Measurements from ENCODE around the gene ZBTB20.

Gene ZBTB20

GRCh38 chr3:114383875-114384557 lies 763.1 kb downstream of the ZBTB20 start:
- DNase-seq (ENCODE audit: low read depth), result peak; percentile 26
- TF ChIP-seq CTCF (conservative IDR thresholded peaks at IDR 0.05; ENCODE audit: low read depth, low read length), result peak; percentile 98
- no peak overlapping the region for H3K4me3 ChIP-seq (ENCODE audit: low read length)

- no peak for TF ChIP-seq CTCF (conservative IDR thresholded peaks at IDR 0.05; ENCODE audit: low read depth, low read length)
- H3K4me3 ChIP-seq (ENCODE audit: low read length), result no peak overlapping the region
- peak; percentile 19 for DNase-seq (ENCODE audit: low read depth)
Observed at GRCh38 chr3:114380233-114380651, 766.8 kb downstream of the ZBTB20 start.

GRCh38 chr3:114379266-114379665 lies 767.8 kb downstream of the ZBTB20 start:
- H3K4me3 ChIP-seq (ENCODE audit: low read length), result no peak overlapping the region
- DNase-seq (ENCODE audit: low read depth), result no peak
- no peak for TF ChIP-seq CTCF (conservative IDR thresholded peaks at IDR 0.05; ENCODE audit: low read depth, low read length)

GRCh38 chr3:114378760-114379159 lies 768.3 kb downstream of the ZBTB20 start:
- TF ChIP-seq CTCF (conservative IDR thresholded peaks at IDR 0.05; ENCODE audit: low read depth, low read length), result no peak
- DNase-seq (ENCODE audit: low read depth), result no peak
- H3K4me3 ChIP-seq (ENCODE audit: low read length), result no peak overlapping the region

GRCh38 chr3:114377426-114377825 lies 769.7 kb downstream of the ZBTB20 start:
- no peak overlapping the region for H3K4me3 ChIP-seq (ENCODE audit: low read length)
- no peak for TF ChIP-seq CTCF (conservative IDR thresholded peaks at IDR 0.05; ENCODE audit: low read depth, low read length)
- DNase-seq (ENCODE audit: low read depth), result no peak

- no peak overlapping the region for H3K4me3 ChIP-seq (ENCODE audit: low read length)
- TF ChIP-seq CTCF (conservative IDR thresholded peaks at IDR 0.05; ENCODE audit: low read depth, low read length), result no peak
- no peak for DNase-seq (ENCODE audit: low read depth)
Observed at GRCh38 chr3:114376516-114377185, 770.4 kb downstream of the ZBTB20 start.
